ENCODE measurements around the gene ADARB1. TPM values are rescaled to one million over a fixed set of nuclear protein-coding genes. Genes with fewer than 3 reads are reported as not detected.

Gene ADARB1
- polyA plus RNA-seq, 1 of the 3 experiments (the other 2 are of a cell fraction), result 7.8 TPM

DNA sequence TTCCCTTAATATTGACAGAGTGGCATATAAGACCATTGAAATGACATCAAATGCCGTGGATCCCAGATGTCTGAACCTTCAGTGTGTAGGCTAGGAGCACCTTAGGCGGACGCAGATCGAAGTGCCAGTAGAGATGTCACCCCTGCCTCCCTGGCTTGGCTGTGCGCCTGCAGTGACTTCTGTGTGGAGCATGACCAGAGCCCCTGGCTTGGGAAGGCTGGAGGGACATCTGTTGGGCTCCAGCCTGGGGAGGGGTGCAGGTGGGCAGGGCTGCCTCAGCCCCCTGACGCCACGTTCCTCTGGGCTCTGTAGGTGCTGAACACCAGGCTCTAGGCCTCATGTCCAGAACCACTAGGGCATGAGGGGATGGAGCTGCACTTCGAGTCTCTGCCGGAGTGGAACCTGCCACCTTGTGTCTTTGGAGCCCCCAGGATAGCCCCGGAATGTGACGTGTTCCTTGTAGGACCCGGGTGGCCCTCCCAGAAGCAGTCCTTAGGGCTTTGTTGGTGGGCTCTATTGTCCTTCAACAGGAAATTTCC, 103.8 kb downstream of the ADARB1 start (continued):
- TF ChIP-seq TEAD4 (IDR thresholded peaks at IDR 0.05; ENCODE audit: borderline replicate concordance, insufficient read depth), result no peak
- TF ChIP-seq SMC3 (IDR thresholded peaks at IDR 0.05; ENCODE audit: low read depth, low read length), result no peak
- TF ChIP-seq TAF1 (IDR thresholded peaks at IDR 0.05; ENCODE audit: borderline replicate concordance, low read depth, low read length), result no peak
- TF ChIP-seq NFIC (IDR thresholded peaks at IDR 0.05; ENCODE audit: borderline replicate concordance), result no peak
- TF ChIP-seq ELF1 (IDR thresholded peaks at IDR 0.05), result no peak

GRCh38 chr21:45178971-45179370, 104.6 kb downstream of the ADARB1 start:
- DNase-seq, result no peak
- H3K4me3 ChIP-seq (ENCODE audit: low read depth in 2 of 2, low read length in 1 of 2), result no peak overlapping the region
- no peaks in the 10 kb centered on the region for H3F3A ChIP-seq (replicated peaks; ENCODE audit: insufficient read depth)
- H3K4me1 ChIP-seq (ENCODE audit: control insufficient read depth in 1 of 2, insufficient read depth in 2 of 2, low read depth in 1 of 2, low read length in 1 of 2), result peaks cover 0 to 3% of the 10 kb centered on the region in 2 experiments; a peak in 1 of 4 replicates
- H3K27ac ChIP-seq (ENCODE audit: low read depth in 2 of 2, low read length in 1 of 2), result no peak overlapping the region
- 91% methylated on average over 11 of the region's 11 CpGs for WGBS (ENCODE audit: low lambda C conversion rate)
- no peaks in the 10 kb centered on the region for H3K9me3 ChIP-seq
- peaks cover 6 to 7% of the 10 kb centered on the region in 2 experiments for H3K36me3 ChIP-seq (replicated peaks in 1 of 2; ENCODE audit: control insufficient read depth in 1 of 2, insufficient read depth in 2 of 2, low read length in 1 of 2)
- H3K27me3 ChIP-seq (ENCODE audit: insufficient read depth), result no peaks in the 10 kb centered on the region
- POLR2A ChIA-PET, result no interaction called here
- no peaks in the 10 kb centered on the region for H3K9me2 ChIP-seq
- TF ChIP-seq RCOR1 (IDR thresholded peaks at IDR 0.05; ENCODE audit: low read length) (no peak), MAX (IDR thresholded peaks at IDR 0.05; ENCODE audit: low read depth) (no peak), TEAD4 (IDR thresholded peaks at IDR 0.05; ENCODE audit: borderline replicate concordance, insufficient read depth) (no peak), YY1 (IDR thresholded peaks at IDR 0.05; ENCODE audit: low read depth) (no peak), NFIC (IDR thresholded peaks at IDR 0.05; ENCODE audit: borderline replicate concordance) (no peak), RAD21 (IDR thresholded peaks at IDR 0.05; ENCODE audit: low read length) (no peak), NRF1 (IDR thresholded peaks at IDR 0.05; ENCODE audit: low read depth, low read length) (no peak), GATA2 (CRISPR knock-in tag; IDR thresholded peaks at IDR 0.05) (no peak), TCF12 (IDR thresholded peaks at IDR 0.05) (no peak), CHD2 (IDR thresholded peaks at IDR 0.05; ENCODE audit: low read length, partially characterized antibody) (no peak), RXRA (IDR thresholded peaks at IDR 0.05; ENCODE audit: borderline replicate concordance, low read depth) (no peak), EZH2phosphoT487 (IDR thresholded peaks at IDR 0.05; ENCODE audit: borderline replicate concordance, low read depth) (no peak), ZBTB33 (IDR thresholded peaks at IDR 0.05; ENCODE audit: borderline replicate concordance, low read depth) (no peak)
- TF ChIP-seq, protein P1, sequence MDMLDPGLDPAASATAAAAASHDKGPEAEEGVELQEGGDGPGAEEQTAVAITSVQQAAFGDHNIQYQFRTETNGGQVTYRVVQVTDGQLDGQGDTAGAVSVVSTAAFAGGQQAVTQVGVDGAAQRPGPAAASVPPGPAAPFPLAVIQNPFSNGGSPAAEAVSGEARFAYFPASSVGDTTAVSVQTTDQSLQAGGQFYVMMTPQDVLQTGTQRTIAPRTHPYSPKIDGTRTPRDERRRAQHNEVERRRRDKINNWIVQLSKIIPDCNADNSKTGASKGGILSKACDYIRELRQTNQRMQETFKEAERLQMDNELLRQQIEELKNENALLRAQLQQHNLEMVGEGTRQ (IDR thresholded peaks at IDR 0.05; ENCODE audit: borderline replicate concordance, low read depth, low read length), result no peak
- TF ChIP-seq, protein P2, sequence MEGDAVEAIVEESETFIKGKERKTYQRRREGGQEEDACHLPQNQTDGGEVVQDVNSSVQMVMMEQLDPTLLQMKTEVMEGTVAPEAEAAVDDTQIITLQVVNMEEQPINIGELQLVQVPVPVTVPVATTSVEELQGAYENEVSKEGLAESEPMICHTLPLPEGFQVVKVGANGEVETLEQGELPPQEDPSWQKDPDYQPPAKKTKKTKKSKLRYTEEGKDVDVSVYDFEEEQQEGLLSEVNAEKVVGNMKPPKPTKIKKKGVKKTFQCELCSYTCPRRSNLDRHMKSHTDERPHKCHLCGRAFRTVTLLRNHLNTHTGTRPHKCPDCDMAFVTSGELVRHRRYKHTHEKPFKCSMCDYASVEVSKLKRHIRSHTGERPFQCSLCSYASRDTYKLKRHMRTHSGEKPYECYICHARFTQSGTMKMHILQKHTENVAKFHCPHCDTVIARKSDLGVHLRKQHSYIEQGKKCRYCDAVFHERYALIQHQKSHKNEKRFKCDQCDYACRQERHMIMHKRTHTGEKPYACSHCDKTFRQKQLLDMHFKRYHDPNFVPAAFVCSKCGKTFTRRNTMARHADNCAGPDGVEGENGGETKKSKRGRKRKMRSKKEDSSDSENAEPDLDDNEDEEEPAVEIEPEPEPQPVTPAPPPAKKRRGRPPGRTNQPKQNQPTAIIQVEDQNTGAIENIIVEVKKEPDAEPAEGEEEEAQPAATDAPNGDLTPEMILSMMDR (IDR thresholded peaks at IDR 0.05), result no peak
- TF ChIP-seq, protein P3, sequence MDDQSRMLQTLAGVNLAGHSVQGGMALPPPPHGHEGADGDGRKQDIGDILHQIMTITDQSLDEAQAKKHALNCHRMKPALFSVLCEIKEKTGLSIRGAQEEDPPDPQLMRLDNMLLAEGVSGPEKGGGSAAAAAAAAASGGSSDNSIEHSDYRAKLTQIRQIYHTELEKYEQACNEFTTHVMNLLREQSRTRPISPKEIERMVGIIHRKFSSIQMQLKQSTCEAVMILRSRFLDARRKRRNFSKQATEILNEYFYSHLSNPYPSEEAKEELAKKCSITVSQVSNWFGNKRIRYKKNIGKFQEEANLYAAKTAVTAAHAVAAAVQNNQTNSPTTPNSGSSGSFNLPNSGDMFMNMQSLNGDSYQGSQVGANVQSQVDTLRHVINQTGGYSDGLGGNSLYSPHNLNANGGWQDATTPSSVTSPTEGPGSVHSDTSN (IDR thresholded peaks at IDR 0.05), result no peak
- H3K4me2 ChIP-seq, result no peak overlapping the region
- no peaks in the 10 kb centered on the region for H3K79me2 ChIP-seq (ENCODE audit: insufficient read depth)
- H3K9ac ChIP-seq, result no peak overlapping the region
- H4K20me1 ChIP-seq (ENCODE audit: insufficient read depth), result no peaks in the 10 kb centered on the region
- no peak overlapping the region for H2AFZ ChIP-seq (ENCODE audit: low read depth)
- CTCF ChIA-PET, result no interaction called here
